GM12878 (cell line): ENCODE data around the gene LMCD1. TPM values are rescaled to one million over a fixed set of nuclear protein-coding genes. Genes with fewer than 3 reads are reported as not detected.

ENCODE experiments used
- ATAC-seq: fragments of 200-7000 bp; cut with Tn5 transposase; 3 replicates; pipeline ENCODE4 v1.9.1; 2020; ENCODE audit warnings: mild to moderate bottlenecking, moderate library complexity
- BruUV-seq: library from RNA; stranded (reverse); fragments of 400-500 nt; replicated peaks from 2 replicates; lab custom pipeline; 2021; lab: Mats Ljungman, UMichigan
- CTCF ChIA-PET: fragments of 300-600 bp; sonication (Branson Sonifier 250); formaldehyde crosslinking; extraction: SDS; loops from one replicate; lab custom pipeline; 2021; ENCODE audit warnings: inconsistent platforms; lab: Yijun Ruan, JAX
- POLR2A ChIA-PET: fragments of 350-600 bp; formaldehyde crosslinking; extraction: SDS; loops from one replicate; lab custom pipeline; 2021; ENCODE audit warnings: inconsistent platforms; lab: Charles Lee
- RAD21 ChIA-PET: fragments of 300-600 bp; sonication (Branson Sonifier 250); formaldehyde crosslinking; loops from one replicate; lab custom pipeline; 2023; ENCODE audit warnings: antibody characterized with exemption; ENCODE audit not compliant: unreplicated experiment; lab: Charles Lee
- SMC1A ChIA-PET: fragments of 300-600 bp; sonication (Branson Sonifier 250); formaldehyde crosslinking; loops from one replicate; lab custom pipeline; 2023; ENCODE audit not compliant: unreplicated experiment, uncharacterized antibody; lab: Charles Lee
- DNase-seq: peaks from one replicate; pipeline ENCODE4 v3.0.0-alpha.2; 2011; ENCODE audit warnings: low read depth, low spot score
- FAIRE-seq: peaks from 3 replicates; lab custom pipeline; 2011; peaks lifted over from hg19 to GRCh38; lab: Jason Lieb, UNC
- H2AFZ ChIP-seq: 2 replicates; pipeline ENCODE4 v1.6.0; 2011; ENCODE audit warnings: low read depth, low read length, control low read depth; ENCODE audit not compliant: control insufficient read depth
- H3K27ac ChIP-seq: 2 replicates; pipeline ENCODE4 v1.5.1; 2011; ENCODE audit warnings: control low read depth; ENCODE audit not compliant: control insufficient read depth, insufficient read depth
- H3K27me3 ChIP-seq, 2 experiments: replicated peaks in 1 of 2; 2 replicates each; pipeline versions ENCODE4 v1.6.0 to v1.6.1; 2011; ENCODE audit warnings: low read length in 1 of 2; ENCODE audit not compliant: control insufficient read depth in 2 of 2, insufficient read depth in 2 of 2
- H3K36me3 ChIP-seq, 2 experiments: 2 replicates each; pipeline ENCODE4 v1.5.1; 2011; ENCODE audit warnings: low read length in 1 of 2; ENCODE audit not compliant: control insufficient read depth in 2 of 2, insufficient read depth in 2 of 2
- H3K4me1 ChIP-seq: 2 replicates; pipeline ENCODE4 v1.6.1; 2011; ENCODE audit warnings: mild to moderate bottlenecking, low read length, moderate library complexity, mixed read lengths; ENCODE audit not compliant: control insufficient read depth, insufficient read depth
- H3K4me2 ChIP-seq: 2 replicates; pipeline ENCODE4 v1.6.0; 2011; ENCODE audit warnings: control low read depth; ENCODE audit not compliant: control insufficient read depth, insufficient read depth
- H3K4me3 ChIP-seq: fragments of 200-600 bp; sonication (generic); 2 replicates; pipeline ENCODE4 v1.5.1; 2016
- H3K79me2 ChIP-seq: 2 replicates; pipeline ENCODE4 v1.6.0; 2011; ENCODE audit warnings: low read length; ENCODE audit not compliant: control insufficient read depth, insufficient read depth
- H3K9ac ChIP-seq: 2 replicates; pipeline ENCODE4 v1.8.0; 2011; ENCODE audit warnings: low read length, control low read depth, mixed read lengths; ENCODE audit not compliant: control insufficient read depth, insufficient read depth
- H3K9me3 ChIP-seq: replicated peaks from 3 replicates; pipeline ENCODE4 v1.5.1; 2011; ENCODE audit warnings: mild to moderate bottlenecking, low read length; ENCODE audit not compliant: control insufficient read depth, insufficient read depth
- H4K20me1 ChIP-seq: 2 replicates; pipeline ENCODE4 v1.6.0; 2011; ENCODE audit not compliant: control insufficient read depth, insufficient read depth
- ASH2L ChIP-seq: fragments of 300-600, 200-600 bp; sonication (generic); IDR thresholded peaks from 2 replicates; pipeline ENCODE4 v1.6.1; 2017; ENCODE audit warnings: low read depth, mild to moderate bottlenecking, borderline replicate concordance
- JUNB ChIP-seq: IDR thresholded peaks from 2 replicates; pipeline ENCODE4 v1.6.1; 2016; ENCODE audit warnings: antibody characterized with exemption, mild to moderate bottlenecking
- PKNOX1 ChIP-seq: fragments of 450-650 bp; IDR thresholded peaks from 2 replicates; pipeline ENCODE4 v1.6.1; 2016; ENCODE audit warnings: mild to moderate bottlenecking
- RB1 ChIP-seq: fragments of 450-650 bp; formaldehyde crosslinking; IDR thresholded peaks from 2 replicates; pipeline ENCODE4 v1.6.1; 2017; ENCODE audit warnings: mild to moderate bottlenecking, borderline replicate concordance
- YY1 ChIP-seq: IDR thresholded peaks from 2 replicates; pipeline ENCODE4 v1.6.1; 2011; ENCODE audit warnings: low read depth, mild to moderate bottlenecking, low read length
- WGBS: methylation state at CpG from one replicate; pipeline ENCODE4 v1.1.6; 2016; ENCODE audit warnings: low lambda C conversion rate; ENCODE audit not compliant: insufficient replicate concordance, insufficient coverage; ENCODE audit errors: missing lambda C conversion rate; 5-methylcytosine and 5-hydroxymethylcytosine counted together
- in situ Hi-C: fragments of 300-500 bp; cut with MboI; formaldehyde crosslinking; loops from 9 replicates; pipeline ENCODE4 v1.14.3; 2018; ENCODE audit warnings: mixed read lengths
- intact Hi-C: fragments of 100-400 bp; cut with micrococcal nuclease; formaldehyde crosslinking; loops from one replicate; pipeline ENCODE4 v1.14.2; 2022; ENCODE audit not compliant: unreplicated experiment
- polyA plus RNA-seq, 11 experiments: library from polyadenylated mRNA; depleted of rRNA in 4 of 11; unstranded in 6 of 11; stranded (reverse) in 5 of 11; fragments of >200 nt; fragmentation: Nextera tagmentation in 4 of 11; fragmentation: Illumina TruSeq in 1 of 11; extraction: Ambion mirVana in 4 of 11; extraction: Trizol in 1 of 11; gene quantifications; 1 replicate in 1 of 11; 2 replicates in 10 of 11; pipeline versions ENCODE4 v1.2.1 to v1.2.3, GENCODE V29; 2011 to 2016; ENCODE audit warnings: inconsistent platforms in 2 of 11, missing spikeins in 2 of 11, low read depth in 1 of 11
- total RNA-seq, 4 experiments: library from RNA; depleted of rRNA in 3 of 4; stranded (reverse); fragments of >200 nt in 3 of 4; fragmentation: Illumina TruSeq in 1 of 4; extraction: Trizol in 1 of 4; gene quantifications; 2 replicates each; pipeline versions ENCODE4 v1.2.1 to v1.2.3, GENCODE V29; 2013 to 2021
- TF ChIP-seq, protein P1 (sequence below): fragments of 450-650 bp; formaldehyde crosslinking; IDR thresholded peaks from 2 replicates; pipeline ENCODE4 v1.4.0; 2022; ENCODE audit warnings: mild to moderate bottlenecking, moderate library complexity

LMCD1 gene
- total and polyA plus RNA-seq, 10 of the 15 experiments (the other 5 are each of a cell fraction or from before 2014, with no cell fraction given): 0.27 to 6.4 (median 1.7) TPM

DNA sequence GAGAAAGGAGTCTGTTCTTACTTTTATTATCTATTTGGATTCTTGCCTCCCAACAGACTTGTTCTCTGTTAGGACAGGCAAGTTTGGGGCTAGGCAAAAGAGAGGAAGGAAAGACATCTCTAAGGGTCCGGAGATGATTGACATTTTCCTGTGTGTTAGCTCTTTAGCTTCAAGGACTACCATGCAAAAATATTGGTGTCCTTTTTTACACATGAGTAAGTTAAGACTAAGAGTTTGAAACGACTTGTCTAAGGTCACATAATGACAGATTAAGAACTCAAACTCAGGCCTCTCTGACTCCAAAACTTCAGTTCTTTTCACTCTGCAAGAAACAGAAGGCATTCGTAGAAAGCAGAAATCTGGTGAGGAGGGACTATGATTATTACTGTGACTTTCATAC, 5.9 kb downstream of the LMCD1 start:
- ChIA-PET RAD21 (interaction anchor here (1.4 kb wide), 1 partner anchor 18 kb away, joined by 3 read pairs; no protein-coding TSS in a partner anchor), CTCF (no interaction called here), POLR2A (interaction anchor here (2.4 kb wide), 1 partner anchor 21 kb away, joined by 5 read pairs; no protein-coding TSS in a partner anchor), SMC1A (interaction anchor here (1.0 to 2.3 kb wide), 3 partner anchors 8 to 10 kb away, joined by 3 to 8 read pairs (median 7); no protein-coding TSS in a partner anchor)
- peak; percentile 24 for ATAC-seq
- Histone ChIP-seq H3K4me1 (peaks cover 16% of the 10 kb centered on the region), H3K79me2 (no peaks in the 10 kb centered on the region), H3K4me2 (peak overlapping the region; percentile 20; the same call in 1 of the 2 replicates), H3K27ac (no peak overlapping the region; the same call in 1 of the 2 replicates), H3K27me3 (no peaks in the 10 kb centered on the region), H3K9me3 (no peaks in the 10 kb centered on the region), H3K9ac (no peak overlapping the region), H3K4me3 (no peak overlapping the region), H3K36me3 (no peaks in the 10 kb centered on the region), H4K20me1 (no peaks in the 10 kb centered on the region), H2AFZ (no peak overlapping the region)
- DNase-seq: no peak
- no peak for FAIRE-seq
- intact Hi-C loops: no loop called here
- WGBS: 0% methylated on average over 3 of the region's 3 CpGs
- TF ChIP-seq RB1 (no peak), YY1 (no peak), JUNB (peak; percentile 35; the same call in 1 of the 2 replicates), ASH2L (no peak), PKNOX1 (peak; percentile 56; the same call in 1 of the 2 replicates)
- TF ChIP-seq, protein P1, sequence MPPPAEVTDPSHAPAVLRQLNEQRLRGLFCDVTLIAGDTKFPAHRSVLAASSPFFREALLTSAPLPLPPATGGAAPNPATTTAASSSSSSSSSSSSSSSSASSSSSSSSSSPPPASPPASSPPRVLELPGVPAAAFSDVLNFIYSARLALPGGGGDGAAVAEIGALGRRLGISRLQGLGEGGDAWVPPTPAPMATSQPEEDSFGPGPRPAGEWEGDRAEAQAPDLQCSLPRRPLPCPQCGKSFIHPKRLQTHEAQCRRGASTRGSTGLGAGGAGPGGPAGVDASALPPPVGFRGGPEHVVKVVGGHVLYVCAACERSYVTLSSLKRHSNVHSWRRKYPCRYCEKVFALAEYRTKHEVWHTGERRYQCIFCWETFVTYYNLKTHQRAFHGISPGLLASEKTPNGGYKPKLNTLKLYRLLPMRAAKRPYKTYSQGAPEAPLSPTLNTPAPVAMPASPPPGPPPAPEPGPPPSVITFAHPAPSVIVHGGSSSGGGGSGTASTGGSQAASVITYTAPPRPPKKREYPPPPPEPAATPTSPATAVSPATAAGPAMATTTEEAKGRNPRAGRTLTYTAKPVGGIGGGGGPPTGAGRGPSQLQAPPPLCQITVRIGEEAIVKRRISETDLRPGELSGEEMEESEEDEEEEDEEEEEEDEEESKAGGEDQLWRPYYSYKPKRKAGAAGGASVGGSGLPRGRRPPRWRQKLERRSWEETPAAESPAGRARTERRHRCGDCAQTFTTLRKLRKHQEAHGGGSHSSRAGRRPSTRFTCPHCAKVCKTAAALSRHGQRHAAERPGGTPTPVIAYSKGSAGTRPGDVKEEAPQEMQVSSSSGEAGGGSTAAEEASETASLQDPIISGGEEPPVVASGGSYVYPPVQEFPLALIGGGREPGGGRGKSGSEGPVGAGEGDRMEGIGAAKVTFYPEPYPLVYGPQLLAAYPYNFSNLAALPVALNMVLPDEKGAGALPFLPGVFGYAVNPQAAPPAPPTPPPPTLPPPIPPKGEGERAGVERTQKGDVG: no peak
- BruUV-seq: no TSS peak
- in situ Hi-C loops: no loop called here
